NCI-H1092 (cell line): ENCODE data around the gene DDX6.
A peak's percentile ranks its signal among the peaks of the same experiment; 100 is the strongest.
"Not testable (repeated sequence)": the region's sequence is repeated elsewhere in the genome, so short reads cannot be mapped to it uniquely, and the experiment has no call there.

Experiments used
- DNase-seq: peaks from one replicate; lab custom pipeline; 2025; lab: John Stamatoyannopoulos, UW

The DDX6 gene, protein sequence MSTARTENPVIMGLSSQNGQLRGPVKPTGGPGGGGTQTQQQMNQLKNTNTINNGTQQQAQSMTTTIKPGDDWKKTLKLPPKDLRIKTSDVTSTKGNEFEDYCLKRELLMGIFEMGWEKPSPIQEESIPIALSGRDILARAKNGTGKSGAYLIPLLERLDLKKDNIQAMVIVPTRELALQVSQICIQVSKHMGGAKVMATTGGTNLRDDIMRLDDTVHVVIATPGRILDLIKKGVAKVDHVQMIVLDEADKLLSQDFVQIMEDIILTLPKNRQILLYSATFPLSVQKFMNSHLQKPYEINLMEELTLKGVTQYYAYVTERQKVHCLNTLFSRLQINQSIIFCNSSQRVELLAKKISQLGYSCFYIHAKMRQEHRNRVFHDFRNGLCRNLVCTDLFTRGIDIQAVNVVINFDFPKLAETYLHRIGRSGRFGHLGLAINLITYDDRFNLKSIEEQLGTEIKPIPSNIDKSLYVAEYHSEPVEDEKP

DNA sequence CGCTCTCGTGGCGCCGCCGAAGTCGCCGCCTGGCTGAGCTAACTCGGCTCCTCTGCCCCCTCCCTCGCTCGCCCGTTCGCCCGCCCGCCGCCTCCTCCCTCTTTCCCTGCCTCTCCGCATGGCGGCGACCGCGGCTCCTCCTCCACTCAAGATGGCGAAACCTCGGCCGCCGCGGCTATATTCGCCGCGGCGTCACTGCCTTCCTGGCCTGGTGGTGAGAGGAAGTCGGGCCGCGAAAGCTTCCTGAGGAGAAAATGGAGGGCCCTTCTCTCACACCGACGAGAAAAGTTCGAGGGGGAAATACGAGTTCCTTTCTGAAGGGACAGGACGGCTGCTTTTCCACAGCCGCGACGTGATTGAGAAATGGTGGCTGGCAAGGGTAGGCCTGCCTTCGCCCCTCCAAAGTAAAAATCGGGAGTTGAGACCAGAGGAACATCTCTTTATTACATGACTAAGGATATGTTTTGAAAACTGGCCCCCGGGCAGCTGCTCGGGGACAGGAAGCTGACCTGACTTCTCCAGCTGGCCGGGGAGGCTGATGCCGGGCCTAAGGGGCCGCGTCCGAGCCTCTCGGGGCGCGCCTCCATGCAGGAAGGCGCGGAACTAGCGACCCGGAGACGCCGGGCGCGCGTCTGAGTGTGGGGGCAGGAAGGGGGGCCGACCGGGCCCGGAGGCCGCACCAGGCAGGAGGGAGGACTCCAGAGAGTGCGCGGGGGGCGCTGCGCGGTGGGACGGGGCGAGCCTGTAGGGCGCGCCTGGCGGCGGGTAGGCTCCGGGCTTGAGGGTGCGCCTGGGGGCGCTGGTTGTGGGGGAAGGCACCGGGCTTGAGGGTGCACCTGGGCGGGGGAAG is at the start of gene DDX6:
Gene DDX6, minus strand, starts transcription at position 54 of the 850 bp plus-strand sequence. CDS start 4,913 bp downstream, outside the sequence.
- peak; percentile 80 for DNase-seq

DNA sequence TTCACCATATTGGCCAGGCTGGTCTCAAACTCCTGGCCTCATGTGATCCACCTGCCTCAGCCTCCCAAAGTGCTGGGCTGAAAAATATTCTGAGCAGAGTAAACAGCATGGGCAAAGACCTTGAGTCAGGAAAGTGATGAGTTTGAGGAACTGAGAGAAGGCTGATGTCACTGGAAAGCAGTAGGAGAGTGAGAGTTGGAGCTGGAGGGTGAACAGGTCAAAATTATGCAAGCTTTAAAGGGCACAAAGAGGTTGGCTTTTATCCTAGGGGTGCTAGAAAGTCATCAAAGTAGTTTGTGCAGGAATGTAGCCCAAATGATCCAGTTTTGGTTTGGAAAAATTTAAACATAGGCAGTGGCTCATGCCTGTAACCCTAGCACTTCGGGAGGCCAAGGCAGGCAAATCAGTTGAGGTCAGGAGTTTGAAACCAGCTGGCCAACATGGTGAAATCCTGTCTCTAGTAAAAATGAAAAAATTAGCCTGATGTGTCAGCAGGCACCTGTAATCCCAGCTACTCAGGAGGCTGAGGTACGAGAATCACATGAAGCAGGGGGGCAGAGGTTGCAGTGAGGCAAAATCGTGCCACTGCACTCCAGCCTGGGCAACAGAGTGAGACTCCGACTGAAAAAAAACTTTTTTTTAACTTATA is 48.1 kb upstream of the DDX6 start:
- no peak for DNase-seq

DNA sequence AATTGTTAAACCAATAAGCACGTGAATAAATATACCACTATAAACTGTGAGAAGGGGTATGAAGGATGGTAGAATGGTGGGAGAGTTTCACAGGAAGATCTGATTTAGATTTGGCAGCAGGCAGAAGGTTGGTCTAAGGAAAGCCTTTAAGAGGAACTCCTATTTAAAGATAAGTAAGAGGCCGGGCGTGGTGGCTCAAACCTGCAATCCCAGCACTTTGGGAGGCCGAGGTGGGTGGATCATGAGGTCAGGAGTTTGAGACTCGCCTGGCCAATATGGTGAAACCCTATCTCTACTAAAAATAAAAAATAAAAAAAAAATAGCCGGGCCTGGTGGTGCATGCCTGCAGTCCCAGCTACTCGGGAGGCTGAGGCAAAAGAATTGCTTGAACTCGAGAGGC is 46.9 kb upstream of the DDX6 start:
- no peak for DNase-seq

DNA sequence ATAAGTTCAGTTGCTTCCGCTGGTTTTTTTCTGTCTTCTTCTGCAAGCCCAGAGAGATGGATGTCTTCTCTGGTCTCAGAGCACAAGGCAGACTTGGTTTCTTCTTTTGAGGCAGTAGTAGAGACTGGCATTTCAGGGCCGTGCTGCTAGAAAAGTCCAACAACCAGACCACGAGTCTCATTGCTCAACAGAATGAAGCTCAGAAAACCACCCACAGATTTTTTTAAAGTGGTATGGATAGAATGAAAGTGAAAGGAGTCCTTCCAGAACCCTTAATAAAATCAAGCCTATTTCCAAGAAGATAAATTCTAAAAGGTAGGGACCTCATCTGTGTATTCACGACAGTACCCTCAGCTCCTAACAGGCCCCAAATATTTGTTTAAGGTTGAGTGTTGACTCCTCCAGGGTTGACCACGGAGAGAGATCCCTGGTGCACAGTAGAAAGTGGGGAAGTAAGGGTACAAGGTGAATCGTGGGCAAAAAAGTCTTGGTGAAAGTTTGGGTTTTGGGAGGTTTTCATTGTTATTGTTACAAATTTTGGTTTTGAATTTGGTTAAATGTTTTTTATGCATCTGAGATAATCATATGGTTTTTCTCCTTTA is 43.6 kb upstream of the DDX6 start:
- DNase-seq = no peak

DNA sequence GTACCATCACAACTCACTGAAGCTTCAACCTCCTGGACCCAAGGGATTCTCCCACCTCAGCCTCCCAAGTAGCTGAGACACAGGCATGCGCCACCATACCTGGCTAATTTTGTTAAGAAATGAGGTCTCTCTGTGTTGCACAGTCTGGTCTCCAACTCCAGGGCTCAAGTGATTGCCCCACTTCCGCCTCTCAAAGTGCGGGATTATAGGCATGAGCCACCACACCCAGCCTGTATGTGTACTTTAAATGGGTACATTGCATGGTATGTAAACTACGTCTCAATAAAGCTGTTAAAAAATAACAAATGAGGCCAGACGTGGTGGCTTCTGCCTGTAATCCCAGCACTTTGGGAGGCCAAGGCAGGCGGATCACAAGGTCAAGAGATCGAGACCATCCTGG is 36.2 kb upstream of the DDX6 start:
- DNase-seq = no peak

DNA sequence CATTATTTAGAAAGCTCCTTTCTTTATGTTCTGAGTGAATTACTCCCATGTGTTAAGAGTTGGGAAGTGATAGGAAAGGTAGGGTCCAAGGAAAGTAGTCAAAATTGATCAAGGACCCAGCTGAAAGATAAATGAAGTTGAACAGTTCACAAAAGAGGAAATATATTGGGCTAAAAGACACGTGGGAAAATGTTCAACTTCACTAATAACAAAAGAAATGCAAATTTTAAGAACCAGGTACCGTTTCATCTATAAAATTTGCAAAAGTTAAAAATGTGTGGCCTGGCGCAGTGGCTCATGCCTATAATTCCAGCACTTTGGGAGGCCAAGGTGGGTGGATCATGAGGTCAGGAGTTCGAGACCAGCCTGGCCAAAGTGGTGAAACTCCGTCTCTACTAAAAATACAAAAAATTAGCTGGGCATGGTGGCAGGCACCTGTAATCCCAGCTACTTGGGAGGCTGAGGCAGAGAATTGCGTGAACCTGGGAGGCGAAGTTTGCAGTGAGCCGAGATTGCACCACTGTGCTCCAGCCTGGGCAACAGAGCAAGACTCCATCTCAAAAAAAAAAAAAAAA is 32.1 kb upstream of the DDX6 start:
- not testable (repeated sequence) for DNase-seq

DNA sequence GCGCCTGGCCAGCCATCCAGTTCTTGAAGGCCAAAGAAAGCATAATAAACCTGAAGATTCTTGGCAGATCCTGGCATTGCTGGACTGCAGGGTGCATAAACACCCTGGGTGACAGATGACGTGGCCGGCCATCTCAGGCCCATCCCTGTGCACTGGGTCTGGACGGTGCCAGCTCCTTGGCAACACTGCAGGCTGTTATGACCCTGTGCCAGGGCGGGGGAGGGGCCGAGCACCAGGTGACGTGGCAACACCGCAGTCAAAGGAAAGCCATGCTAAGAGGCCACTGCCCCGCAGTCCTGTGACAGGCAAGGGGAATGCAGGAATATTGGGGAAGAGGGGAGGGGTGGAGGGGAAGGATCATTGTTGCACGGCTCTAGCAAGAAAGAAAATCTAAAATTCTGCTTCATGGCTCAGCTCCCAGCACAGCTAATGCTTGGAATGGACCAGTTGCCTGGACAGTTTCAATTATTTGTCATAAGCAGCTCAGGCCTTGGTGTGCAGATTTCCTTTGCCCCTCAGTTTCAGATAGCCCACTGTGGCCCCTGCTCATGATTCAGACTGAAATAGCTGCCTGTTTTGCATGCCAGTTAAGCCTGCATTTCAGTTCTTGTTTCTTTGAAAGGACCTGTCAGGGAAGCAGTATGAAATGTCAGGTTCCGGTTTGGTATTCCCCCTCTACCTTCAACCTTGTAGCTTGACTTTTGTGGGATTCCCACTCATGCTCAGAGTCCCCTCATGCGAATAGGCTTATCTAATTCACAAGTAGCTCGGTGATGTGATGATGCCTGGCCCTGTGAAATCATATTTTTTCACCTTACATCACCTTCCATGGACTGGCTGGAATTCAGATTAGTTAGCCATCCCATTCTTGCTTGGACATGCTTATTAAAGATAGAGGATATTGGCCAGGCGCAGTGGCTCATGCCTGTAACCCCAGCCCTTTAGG is 29.7 kb upstream of the DDX6 start:
- DNase-seq = peak; percentile 57

DNA sequence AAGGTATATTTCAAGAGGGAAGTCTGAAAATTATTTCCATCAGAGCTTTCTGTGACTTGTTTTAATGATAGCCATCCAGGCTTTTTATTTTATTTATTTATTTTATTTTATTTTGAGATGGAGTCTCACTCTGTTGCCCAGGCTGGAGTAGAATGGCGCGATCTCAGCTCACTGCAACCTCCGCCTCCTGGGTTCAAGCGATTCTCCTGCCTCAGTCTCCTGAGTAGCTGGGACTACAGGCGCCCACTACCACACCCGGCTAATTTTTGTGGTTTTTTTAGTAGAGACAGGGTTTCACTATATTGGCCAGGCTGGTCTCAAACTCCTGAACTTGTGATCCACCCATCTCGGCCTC is 29.0 kb upstream of the DDX6 start:
- not testable (repeated sequence) for DNase-seq

DNA sequence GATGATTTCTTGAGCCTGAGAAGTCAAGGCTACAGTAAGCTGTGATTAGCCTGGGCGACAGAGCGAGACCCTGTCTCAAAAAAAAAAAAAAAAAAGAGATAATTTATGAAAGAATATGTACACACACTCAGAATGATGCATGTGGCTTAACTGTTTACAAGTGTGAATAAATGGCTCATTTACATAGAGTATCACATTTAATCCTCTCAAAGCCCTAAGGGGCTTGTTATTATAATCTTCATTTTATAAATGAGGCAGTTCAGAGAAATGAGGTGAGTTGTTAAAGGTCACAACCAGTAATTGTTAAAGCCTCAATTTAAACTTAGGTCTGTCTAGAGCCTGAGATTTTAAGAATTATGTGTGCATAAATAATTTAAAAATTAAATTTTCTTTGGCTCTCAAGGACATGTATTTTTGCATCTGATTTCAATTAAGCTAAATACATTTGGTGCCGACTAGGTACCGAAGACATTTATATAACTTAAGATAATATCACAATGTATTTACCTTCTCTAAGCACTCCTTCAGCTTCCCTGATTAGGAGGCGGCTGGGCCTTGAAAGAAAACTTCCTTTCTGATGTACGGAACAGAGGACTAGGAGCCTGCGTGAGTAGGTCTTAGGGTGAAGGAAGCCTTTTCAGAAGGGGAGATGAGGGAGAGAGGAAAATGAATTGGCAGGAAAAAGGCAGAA is 28.5 kb upstream of the DDX6 start:
- DNase-seq = no peak

DNA sequence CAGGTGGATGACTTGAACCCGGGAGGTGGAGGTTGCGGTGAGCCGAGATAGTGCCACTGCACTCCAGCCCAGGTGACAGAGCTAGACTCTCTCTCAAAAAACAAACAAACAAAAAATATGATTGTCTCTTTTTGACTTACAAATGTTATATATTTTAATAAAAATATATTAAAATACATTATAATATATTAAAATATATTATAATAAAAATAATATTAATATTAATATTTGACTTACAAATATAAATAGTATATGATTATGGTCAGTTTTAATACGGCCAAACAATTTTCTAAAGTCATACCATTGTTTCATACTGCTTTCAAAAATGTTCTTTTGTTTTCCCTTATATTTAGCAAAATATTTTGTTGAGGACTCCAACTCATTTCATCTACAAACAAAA is 27.2 kb upstream of the DDX6 start:
- no peak for DNase-seq

DNA sequence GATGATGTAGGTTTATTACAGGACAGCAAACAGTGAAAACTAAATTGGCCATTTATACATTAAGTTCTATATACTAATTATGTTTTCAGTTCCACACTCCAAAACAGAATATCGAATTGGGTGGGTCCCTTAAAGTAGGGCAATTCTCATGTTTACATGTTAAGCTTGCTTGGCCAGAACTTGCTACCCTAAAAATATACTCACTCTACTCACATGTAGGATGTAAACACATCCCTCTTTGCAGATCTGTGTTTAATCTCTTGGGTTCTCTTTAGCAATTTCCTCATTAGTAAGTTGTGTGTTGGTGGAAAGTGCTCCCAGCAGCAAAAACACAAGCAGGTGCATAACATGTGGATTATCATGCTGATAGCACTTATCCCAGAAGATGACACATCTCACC is 22.6 kb upstream of the DDX6 start:
- DNase-seq = no peak

DNA sequence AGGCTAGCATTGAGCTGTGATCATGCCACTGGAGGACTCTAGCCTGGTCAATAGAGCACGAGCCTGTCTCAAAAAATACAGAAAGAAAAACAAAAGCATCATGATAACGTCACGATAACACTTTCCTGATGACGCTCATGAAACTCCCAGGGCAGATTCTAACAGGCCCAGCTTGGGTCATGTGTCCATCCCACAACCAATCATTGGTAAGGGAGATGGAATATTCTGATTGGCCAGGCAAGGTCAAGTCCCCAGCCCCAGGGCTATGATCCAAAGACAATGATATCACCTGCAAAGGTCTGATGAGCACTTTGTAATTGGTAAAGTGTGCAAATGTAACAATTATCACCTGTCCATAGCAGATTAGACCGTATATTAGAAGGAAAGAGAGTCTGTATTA is 21.5 kb upstream of the DDX6 start:
- no peak for DNase-seq

DNA sequence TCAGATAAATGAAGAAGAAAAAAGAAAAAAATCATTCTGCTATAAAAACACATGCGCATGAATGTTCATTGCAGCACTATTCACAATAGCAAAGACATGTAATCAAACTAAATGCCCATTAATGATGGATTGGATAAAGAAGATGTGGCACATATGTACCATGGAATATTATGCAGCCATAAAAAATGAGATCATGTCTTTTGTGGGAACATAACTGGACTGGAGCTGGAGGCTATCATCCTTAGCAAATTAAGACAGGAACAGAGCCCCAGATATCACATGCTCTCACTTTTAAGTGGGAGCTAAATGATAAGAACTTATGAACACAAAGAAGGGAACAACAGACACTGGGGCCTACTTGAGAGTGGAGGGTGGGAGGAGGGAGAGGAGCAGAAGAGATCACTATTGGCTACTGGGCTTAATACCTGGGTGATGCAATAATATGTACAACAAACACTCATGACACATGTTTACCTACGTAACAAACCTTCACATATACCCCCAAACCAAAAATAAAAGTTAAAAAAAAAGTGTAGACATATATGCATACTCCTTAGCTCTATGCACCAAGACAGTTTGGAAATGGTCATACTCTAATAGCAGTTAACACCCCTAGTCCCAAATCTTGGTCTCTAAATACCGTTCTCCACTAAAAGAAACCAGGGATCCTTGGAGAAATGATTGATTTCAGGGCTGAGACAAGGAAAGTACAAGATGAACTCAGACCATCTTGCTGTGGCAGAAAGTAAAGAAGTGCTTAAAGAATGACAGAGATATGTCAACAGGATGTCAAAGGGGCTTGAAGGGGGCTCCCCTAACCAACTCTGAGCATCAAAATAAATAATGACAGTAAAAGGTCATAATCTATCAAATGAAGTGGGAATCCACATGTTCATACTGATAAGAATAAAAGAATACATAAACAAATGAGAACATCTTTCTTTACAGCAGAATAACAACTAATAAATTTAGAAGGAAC is 17.1 kb upstream of the DDX6 start:
- DNase-seq = no peak

DNA sequence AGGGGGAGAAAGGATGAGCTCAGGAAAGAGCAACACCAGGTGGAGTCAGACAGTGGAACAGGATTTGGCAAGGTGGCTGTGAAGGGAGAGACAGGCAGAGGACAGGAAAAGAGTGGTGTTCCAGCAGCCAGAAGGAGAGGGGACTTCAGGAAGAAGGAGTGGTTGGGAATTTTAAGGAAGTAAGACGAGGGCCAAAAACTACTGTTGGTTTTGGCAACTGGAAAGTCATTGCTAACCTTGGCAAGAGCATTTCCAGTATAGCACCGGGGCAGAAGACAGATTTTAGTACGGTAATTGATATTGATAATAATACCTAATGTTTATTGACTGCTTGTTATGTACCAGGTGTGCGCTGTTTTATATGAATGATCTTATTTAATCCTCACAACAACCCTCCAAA is 15.4 kb upstream of the DDX6 start:
- DNase-seq = no peak

DNA sequence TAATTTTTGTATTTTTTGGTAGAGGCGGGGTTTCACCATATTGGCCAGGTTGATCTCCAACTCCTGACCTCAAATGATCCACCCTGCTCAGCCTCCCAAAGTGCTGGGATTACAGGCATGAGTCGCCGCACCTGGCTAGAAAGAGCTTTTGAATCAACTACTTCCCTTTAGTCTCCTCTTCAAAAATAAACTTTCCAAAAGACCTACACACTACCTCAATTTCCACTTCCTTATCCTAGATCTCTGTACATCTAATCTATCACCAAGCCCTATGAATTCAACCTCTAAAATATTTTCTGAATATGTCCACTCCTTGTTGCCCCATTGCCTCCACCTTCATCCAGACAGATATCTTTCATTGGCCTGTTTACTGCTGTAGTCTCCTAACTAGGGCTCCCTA is 13.1 kb upstream of the DDX6 start:
- no peak for DNase-seq

DNA sequence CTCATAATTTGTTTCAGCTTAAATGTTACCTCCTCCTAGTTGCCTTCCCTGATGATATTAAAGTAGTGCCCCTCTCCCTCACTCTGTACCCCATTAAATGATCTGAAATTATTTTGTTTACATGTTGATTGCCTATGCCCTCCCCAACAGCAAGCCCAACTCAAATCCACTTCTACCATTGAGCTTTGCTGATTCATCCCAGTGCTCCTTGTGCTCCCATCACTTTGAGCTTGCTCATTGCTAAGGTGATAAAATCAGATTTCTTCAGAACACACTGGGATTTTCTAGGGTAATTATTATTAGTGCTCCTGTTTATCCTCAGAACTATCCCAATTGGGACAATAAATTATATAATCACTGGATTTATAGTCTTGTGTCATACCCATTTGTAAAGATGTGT is 8.4 kb upstream of the DDX6 start:
- DNase-seq = no peak

DNA sequence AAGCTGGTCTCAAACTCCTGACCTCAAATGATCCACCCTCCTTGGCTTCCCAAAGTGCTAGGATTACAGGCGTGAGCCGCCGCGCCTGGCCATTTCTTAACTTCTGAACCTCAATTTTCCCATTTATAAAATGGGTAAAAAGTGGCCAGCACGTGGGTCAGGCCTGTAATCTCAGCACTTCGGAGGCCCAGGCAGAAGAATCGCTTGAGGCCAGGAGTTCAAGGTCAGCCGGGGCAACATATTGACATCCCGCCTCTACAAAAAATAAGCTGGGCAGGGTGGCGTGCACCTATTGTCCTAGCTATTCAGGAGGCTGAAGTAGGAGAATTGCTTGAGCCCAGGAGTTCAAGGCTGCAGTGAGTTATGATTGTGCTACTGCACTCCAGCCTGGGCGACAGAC is 6.5 kb upstream of the DDX6 start:
- no peak for DNase-seq

DNA sequence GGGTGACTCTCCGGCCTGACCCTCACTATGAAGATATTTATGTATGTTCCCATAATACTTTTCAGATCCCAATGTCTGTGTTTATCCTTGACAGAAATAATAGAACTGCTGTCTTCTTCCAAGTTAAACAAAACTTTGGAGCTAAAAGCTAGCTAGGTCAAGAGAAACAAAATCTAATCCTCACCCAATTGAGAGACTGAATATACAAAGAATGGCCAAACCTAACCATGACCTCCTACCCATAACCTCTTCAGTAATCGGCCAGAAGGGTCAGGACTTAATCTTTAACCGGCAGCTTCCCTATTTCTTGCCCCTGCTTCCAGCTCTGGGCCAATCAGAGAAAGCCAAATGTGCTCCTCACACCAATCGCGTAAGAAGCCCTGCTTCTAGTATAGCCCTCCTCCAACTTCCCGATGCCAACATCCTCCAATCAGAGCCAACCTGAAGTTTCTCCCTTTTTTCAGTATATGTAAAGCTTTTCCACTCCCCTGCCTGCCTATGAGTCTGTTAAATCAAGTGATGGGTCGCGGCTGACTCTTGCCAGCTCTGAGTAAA is 1.7 kb upstream of the DDX6 start:
- no peak for DNase-seq
